ENCODE results near the gene ARHGAP19. TPM values are rescaled to one million over a fixed set of nuclear protein-coding genes. Genes with fewer than 3 reads are reported as not detected.

The ARHGAP19 gene
- total and polyA plus RNA-seq, 2 of the 8 experiments (the other 6 are each of a cell fraction or from before 2014, with no cell fraction given), result 13.3 to 32.1 TPM

DNA sequence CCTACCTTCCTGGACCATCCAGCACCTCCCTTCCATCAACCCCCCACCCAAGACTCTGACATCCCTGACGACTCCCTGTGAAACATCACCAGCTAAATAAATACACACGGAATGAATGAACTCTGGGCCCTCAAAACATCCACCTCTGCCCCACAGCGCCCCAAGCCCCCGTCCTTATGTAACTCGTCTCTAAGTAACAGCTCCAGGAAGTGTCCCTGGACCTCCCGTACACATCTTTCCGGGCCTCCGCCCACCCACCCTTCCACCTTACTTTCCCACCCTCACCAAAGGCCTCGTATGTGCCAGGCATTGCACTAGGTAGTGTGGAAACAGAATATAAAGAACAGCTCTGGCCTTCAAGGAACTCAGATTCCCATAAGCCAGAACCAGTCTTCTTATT is 79.0 kb downstream of the ARHGAP19 start:
- Histone ChIP-seq H3K4me3 (ENCODE audit: extremely low read depth in 1 of 4, insufficient read depth in 2 of 4, low read depth in 3 of 4, low read length in 4 of 4) (no peak overlapping the region), H2BK120ac (replicated peaks; ENCODE audit: low read depth, low read length) (no peak overlapping the region), H3K36me3 (ENCODE audit: control insufficient read depth in 2 of 4, insufficient read depth in 4 of 4, low read length in 3 of 4) (no peaks in the 10 kb centered on the region), H3K23ac (ENCODE audit: insufficient read length) (no peak overlapping the region), H3K27ac (ENCODE audit: low read depth, low read length) (no peak overlapping the region), H2BK12ac (ENCODE audit: low read depth, low read length) (no peak overlapping the region), H3K9me3 (ENCODE audit: insufficient read depth in 2 of 2, low read depth in 1 of 2, low read length in 1 of 2) (no peaks in the 10 kb centered on the region), H2AK5ac (ENCODE audit: low read depth, low read length) (no peak overlapping the region), H4K91ac (replicated peaks; ENCODE audit: insufficient read length, low read length) (no peak overlapping the region), H3K9ac (replicated peaks in 1 of 4; ENCODE audit: extremely low read depth in 1 of 4, low read depth in 3 of 4, low read length in 3 of 4) (no peak overlapping the region), H2AFZ (ENCODE audit: low read length) (no peak overlapping the region), H3K4me2 (ENCODE audit: insufficient read depth in 1 of 2, low read depth in 2 of 2, low read length in 2 of 2) (no peak overlapping the region), H2BK15ac (ENCODE audit: low read length) (no peak overlapping the region), H3K79me2 (ENCODE audit: control insufficient read depth in 1 of 2, insufficient read depth in 2 of 2, low read length in 2 of 2) (no peaks in the 10 kb centered on the region), H2BK20ac (ENCODE audit: low read length) (no peak overlapping the region), H4K8ac (ENCODE audit: extremely low read depth, insufficient read depth, low read length) (no peak overlapping the region), H3K14ac (ENCODE audit: insufficient read length) (no peak overlapping the region), H3K4me1 (replicated peaks in 1 of 4; ENCODE audit: control insufficient read depth in 3 of 4, insufficient read depth in 4 of 4, low read length in 3 of 4) (no peaks in the 10 kb centered on the region), H3K79me1 (ENCODE audit: low read depth, low read length) (no peaks in the 10 kb centered on the region), H2BK5ac (ENCODE audit: low read depth, low read length) (no peak overlapping the region), H4K5ac (ENCODE audit: insufficient read length, low read depth, low read length) (no peak overlapping the region), H3K18ac (ENCODE audit: extremely low read depth, low read length) (no peak overlapping the region), H3K27me3 (replicated peaks in 1 of 4; ENCODE audit: control insufficient read depth in 3 of 4, extremely low read depth in 1 of 4, insufficient read depth in 3 of 4, low read length in 3 of 4) (no peaks in the 10 kb centered on the region), H4K20me1 (replicated peaks in 1 of 2; ENCODE audit: control insufficient read depth in 1 of 2, insufficient read depth in 2 of 2, low read length in 2 of 2) (peaks cover 0 to 2% of the 10 kb centered on the region in 2 experiments), H3K4ac (replicated peaks; ENCODE audit: insufficient read length, low read depth, low read length) (no peak overlapping the region), H3K56ac (replicated peaks; ENCODE audit: insufficient read length, low read depth, low read length) (no peak overlapping the region), H3K23me2 (ENCODE audit: low read depth, low read length) (no peaks in the 10 kb centered on the region)
- CTCF ChIA-PET (ENCODE audit: partially characterized antibody), result interaction anchor here (0.8 to 44.6 kb wide), 11 partner anchors 9 to 188 kb away, joined by 3 to 1348 read pairs (median 7); partner anchors contain the start of gene SLIT1
- FAIRE-seq (no peak), DNase-seq (ENCODE audit: low read depth in 1 of 2, low spot score in 2 of 2) (no peak)
- POLR2A ChIA-PET (ENCODE audit: partially characterized antibody), result no interaction called here
- WGBS, 2 experiments (ENCODE audit: extremely low coverage in 1 of 2, insufficient coverage in 1 of 2, insufficient read length in 1 of 2, insufficient replicate concordance in 2 of 2, low coverage in 1 of 2, low lambda C conversion rate in 2 of 2, missing lambda C conversion rate in 1 of 2), result 84% methylated on average over 9 of the region's 9 CpGs; no CpG with 5 or more reads in 1 of the 2 experiments
- TF ChIP-seq SIRT6 (IDR thresholded peaks at IDR 0.05; ENCODE audit: low read length) (no peak), MAFK (IDR thresholded peaks at IDR 0.05; ENCODE audit: low read depth, low read length) (no peak), TBP (IDR thresholded peaks at IDR 0.05; ENCODE audit: low read depth, low read length) (no peak), TAF1 (IDR thresholded peaks at IDR 0.05; ENCODE audit: low read depth, low read length) (no peak), NANOG (IDR thresholded peaks at IDR 0.05; ENCODE audit: insufficient read depth, low read depth, low read length, poor library complexity, severe bottlenecking) (no peak), RXRA (IDR thresholded peaks at IDR 0.05; ENCODE audit: insufficient read depth, low read depth, low read length) (no peak), CBX8 (IDR thresholded peaks at IDR 0.05; ENCODE audit: borderline replicate concordance, low read depth, low read length) (no peak), SIN3A (conservative IDR thresholded peaks at IDR 0.05 in 1 of 2, IDR thresholded peaks at IDR 0.05 in 1 of 2; ENCODE audit: low read depth in 1 of 2, low read length in 2 of 2) (no peak), POU5F1 (IDR thresholded peaks at IDR 0.05; ENCODE audit: low read depth, low read length) (no peak), HDAC6 (IDR thresholded peaks at IDR 0.05; ENCODE audit: low read depth, low read length) (no peak), RNF2 (IDR thresholded peaks at IDR 0.05; ENCODE audit: borderline replicate concordance, low read depth, low read length, missing control alignments, poor library complexity, severe bottlenecking) (no peak)
- TF ChIP-seq, protein P1, sequence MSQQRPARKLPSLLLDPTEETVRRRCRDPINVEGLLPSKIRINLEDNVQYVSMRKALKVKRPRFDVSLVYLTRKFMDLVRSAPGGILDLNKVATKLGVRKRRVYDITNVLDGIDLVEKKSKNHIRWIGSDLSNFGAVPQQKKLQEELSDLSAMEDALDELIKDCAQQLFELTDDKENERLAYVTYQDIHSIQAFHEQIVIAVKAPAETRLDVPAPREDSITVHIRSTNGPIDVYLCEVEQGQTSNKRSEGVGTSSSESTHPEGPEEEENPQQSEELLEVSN (IDR thresholded peaks at IDR 0.05), result no peak
- TF ChIP-seq, protein P2, sequence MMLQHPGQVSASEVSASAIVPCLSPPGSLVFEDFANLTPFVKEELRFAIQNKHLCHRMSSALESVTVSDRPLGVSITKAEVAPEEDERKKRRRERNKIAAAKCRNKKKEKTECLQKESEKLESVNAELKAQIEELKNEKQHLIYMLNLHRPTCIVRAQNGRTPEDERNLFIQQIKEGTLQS (IDR thresholded peaks at IDR 0.05; ENCODE audit: insufficient read depth, low read depth, low read length), result no peak
